SKM-1 (cell line): ENCODE measurements around the gene TFF2.

Experiments
- DNase-seq: peaks from one replicate; lab custom pipeline; 2025; ENCODE audit not compliant: unreplicated experiment; lab: John Stamatoyannopoulos, UW

The TFF2 gene

DNA sequence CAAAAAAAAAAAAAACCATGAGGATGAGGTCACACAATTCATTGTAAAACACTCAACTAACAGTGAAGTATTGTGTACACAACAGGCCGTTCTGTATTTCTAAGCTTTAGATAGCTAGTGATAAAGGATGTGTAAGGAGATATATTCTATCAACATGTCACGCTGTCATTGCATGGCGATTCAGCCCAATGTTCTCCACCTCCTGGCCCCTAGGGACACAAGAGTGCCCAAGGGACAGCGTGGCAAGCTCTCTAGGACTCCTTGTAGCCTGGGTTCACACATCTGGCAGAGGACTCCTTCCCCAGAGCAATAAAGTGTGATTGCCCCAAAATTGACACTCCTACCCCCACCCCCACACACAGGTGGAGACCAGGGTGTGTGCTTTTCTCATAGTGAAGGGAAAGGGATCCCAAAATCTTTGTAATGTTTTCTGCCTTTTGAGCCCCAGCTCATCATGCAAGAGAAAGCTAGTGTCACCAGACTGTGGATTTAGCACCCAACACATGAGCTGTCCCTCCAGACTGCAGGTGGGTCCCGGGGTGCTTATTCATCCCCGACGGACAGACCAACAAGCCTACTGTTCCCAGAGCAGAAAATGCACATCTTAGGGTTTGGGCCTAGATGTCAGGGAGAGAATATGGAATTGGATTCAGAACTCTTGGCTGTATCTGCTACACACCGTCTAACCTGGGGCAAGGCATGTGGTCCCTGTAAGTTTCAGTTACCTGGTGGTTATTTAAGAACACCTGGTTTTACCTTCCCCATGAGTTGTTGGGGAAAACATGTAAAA, 33.6 kb upstream of the TFF2 start:
- no peak for DNase-seq

DNA sequence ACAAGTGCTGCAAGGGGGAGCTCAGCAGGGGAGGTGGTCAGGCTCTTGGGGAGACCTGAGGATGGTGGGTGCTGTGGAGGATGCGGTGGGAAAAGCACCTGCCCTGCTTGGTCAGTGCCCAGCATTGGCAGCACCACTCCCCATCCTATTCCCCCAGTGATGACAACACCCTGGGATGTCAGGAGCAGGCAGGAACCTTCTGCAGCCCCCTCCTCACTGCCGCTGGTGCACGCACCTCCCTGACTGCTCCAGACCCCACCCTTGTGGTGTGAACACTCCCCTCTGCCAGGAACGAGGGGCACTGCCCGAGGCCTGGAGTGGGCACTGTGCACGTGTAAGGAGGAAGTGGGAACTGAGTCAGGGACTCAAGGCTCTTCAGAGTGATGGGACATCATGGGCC, 32.5 kb upstream of the TFF2 start:
- DNase-seq, result no peak

DNA sequence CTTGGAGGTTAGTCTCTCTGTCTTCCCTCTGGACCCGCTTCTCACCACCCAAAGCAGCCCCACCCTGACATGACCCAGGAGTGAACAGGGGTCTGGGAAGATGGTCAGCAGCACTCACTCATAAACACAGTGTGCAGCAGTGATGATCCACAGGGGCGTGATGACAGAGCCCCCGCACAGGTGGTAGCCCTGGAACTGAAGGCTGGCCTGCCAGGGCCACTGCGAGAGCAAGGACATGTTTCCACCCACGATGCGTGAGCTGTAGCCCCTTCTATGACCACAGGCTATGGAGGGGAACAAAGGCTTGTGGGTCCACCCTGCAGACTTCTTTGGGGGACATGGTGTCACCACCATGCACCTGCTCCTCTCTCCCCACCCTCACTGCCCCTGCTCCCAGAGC, 32.1 kb upstream of the TFF2 start:
- DNase-seq, result no peak

DNA sequence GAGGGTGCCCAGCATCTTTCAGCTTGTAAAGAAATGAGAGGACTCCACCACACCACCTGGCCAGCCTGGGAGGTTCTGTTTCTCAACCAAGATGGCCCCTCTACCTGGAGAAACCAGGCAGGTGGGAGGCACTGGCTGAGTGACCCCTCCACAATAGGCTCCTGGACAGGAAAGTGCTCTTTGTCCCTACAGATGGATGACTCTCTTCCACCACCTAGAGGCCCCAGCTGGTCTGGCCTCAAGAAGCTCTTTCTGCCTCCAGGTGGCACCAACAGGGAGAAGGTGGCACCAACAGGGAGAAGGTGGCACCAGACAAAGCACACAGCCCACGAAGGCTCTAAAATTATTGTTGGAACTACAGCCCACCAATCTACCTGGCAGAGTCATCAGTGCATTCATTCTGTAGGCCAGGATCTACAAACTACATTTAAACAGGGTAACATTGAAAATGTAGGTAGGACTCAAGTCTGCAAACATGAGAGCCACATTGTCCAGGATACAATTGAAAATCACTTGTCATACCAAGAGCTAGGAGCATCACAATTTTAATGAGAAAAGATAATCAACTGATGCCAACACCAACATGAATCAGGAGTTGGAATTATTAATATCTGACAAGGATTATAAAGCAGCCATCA, 30.7 kb upstream of the TFF2 start:
- DNase-seq, result peak; percentile 4

DNA sequence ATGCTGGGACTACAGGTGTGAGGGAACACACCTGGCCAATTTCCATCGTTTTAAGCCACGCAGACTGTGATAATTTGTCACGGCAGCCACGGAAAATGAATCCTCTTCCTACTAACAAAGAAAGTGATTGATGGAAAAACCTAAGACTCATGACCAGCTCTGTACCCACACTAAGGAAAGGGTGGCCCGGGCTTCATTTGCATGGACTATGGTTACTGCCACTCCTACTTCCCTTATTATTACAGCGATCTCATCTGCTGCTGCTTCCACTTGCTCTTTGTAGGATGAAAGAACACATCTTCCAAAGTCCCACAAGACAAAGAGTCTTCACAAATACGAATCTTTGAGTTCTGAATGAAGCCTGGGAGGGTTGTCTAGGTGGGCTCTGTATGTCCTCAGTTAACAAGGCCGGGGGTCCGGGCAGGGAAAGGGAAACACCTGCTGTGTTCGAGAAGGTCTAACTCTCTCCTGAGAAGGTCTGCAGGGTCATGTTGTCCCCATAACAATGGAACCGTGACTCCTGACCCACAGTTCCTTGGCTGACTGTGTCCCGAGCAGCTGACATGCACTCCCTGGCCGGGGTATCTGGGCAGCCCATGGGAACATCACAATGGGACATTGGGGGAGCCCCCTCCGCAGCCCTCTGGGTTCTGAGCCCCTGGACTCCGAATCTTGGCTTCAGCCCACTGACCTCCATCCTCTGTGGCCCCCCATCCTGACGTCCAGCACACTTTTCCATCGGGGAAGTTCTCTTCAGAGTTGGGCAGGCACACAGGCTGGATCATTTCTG, 28.8 kb upstream of the TFF2 start:
- DNase-seq, result no peak

DNA sequence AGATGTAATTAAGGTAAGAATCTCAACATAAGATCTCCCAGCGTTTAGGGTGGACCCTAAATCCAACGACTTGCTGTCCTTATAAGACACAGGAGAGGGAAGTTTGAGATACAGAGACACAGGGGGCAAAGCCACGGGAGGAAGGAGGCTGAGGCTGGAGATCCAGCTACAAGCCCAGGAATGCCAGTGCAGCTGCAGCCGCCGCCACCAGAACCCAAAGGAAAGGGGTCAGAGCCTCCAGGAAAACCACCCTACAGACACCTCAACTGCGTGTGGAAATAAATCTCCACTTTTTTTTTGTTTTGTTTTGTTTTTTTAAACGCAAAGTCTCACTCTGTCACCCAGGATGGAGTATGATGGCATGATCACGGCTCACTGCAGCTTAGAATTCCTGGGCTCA, 27.6 kb upstream of the TFF2 start:
- no peak for DNase-seq

DNA sequence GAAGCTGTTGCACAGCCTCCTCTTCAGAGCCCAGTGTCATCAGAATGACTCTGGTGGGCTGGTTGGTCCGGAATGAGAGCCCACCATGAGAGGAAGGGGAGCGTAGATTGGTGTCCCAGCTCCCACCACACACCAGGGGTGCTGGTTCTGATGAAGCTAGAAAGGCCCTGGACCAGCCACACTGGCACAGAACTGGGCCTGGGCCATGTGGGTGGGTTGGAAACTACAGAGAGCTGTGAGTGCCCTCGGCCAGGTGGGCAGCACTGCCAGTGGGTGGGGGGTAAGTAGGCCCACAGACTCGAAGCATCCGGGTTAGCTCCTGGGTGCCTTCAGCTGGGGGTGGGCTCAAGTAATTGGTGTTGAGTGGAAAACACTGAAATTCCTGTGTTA, 27.2 kb upstream of the TFF2 start:
- DNase-seq, result no peak

DNA sequence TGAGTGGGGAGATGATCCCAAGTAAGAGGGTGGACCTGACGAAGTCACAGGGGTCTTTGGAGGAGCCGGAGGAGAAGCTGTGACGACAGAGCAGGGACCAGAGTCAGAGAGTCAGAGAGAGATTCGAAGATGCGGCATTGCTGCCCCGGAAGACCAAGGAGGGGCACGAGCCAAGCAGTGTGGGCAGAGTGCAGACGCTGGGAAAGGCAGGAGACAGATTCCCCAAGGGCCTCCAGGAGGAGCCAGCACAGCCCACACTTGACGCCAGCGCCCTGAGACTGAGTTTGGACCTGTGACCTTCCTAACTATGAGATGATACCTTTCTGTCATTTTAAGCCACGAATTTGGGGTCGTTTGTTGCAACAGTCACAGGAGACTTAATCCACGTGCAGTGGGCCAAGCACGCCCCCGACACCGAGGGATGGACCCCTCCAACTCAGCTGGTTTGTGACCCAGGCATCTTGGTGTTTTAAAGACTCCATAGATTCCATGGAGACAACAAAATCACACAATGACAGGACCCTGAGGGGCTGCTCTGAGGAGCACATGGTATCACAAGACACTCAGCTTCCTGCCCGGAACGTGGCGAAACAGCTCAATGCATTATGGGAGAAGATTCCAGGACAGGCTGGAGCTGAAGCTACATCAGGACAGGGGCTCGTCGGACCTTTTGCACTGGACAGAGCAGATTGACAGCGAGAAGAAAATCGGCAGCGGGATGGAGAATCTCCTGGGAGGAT, 26.6 kb upstream of the TFF2 start:
- DNase-seq, result no peak

DNA sequence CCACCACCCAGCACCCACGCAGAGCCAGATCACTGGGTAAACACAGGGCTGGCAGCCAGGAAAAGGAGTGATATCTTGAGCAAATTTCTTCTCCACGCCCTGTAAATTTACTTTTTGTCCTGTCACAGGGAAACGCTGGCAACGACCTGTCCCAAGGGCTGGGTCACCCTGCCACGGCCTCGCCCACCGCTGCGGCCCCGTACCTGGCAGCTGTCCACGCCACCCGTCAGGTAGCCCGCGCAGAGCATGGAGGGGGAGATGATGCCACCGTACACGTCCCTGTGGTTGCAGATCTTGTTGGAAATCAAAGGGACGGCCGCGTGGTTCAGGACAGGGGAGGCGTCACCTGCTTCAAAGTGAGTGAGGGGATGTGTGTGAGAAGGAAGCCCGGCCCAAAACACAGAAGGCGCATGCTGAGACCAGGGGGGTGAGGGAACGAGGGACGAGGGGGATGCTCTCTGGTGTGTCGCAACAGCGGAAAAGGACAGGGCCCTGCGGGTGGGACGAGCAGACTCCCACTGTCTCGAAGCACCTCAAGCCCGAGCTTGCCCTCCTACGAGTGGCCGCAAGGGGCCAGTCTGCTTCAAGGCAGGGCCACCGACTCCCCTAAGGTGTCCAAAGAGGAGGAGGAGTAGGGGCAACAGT, 25.7 kb upstream of the TFF2 start:
- no peak for DNase-seq

DNA sequence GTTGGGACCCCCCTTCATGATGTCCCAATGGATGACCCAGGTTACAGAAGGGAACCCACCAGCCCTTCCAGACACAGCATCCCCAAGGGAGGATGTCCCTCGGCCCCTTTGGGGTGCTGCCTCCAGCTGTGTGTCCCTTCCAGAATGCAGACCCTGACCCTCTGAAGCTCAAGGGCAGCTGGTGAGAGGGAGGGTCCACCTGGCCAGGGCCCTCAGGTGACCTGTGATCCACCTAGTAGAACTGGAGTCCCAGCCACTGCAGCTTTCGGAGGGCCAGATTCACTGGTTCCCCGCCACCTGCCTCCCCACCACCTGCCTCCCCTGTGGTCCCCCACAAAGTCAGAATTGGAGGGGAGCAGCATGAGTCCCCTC, 25.2 kb upstream of the TFF2 start:
- no peak for DNase-seq

DNA sequence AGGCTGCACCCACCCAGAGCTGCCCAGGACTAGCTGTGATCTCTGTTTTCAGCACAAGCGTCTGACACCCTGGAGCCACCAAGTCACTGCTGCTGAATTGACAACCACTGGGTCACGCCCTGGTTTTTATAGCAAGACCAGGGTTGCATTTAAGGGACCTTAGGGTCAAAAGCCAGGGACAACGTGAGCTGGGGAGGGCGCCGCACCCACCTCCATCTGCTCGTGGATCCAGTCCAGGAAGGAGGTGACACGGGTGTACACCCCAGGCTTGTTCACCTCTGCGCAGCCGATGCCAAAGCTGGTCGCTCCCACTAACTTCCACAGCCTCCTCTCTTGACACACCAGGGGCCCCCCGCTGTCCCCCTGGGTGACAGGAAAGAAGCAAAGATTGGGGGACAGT, 24.7 kb upstream of the TFF2 start:
- no peak for DNase-seq

DNA sequence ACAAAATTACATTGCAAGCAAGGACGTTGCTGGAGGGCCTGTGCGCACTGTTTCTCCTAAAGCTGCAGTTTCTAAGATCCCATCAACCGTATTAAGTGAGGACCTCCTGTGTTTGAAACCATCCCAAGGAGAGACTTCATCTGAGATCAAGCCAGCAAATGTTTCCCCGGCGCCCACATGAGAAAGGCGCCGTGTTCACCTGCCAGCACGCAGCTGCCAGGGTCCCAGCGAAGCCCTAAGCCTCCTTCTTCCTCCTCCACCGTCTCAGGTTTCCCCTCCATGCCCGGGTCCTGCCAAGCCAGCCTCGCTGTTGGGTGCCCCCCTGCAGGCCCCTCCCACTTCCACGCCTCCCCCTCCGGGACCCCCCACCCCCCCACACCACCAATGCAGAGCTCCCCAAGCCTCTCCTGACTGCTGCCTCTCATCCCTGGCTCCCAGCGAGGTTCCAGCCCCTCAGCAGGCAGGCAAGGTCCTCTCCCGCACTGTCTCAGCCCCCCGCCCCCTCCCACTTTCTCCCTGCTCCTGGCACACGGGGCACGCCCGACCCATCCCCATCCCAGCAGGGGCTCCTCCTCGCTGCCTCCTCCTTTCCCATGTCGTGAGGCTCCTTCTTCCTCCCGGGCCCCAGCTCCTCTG, 24.2 kb upstream of the TFF2 start:
- no peak for DNase-seq

DNA sequence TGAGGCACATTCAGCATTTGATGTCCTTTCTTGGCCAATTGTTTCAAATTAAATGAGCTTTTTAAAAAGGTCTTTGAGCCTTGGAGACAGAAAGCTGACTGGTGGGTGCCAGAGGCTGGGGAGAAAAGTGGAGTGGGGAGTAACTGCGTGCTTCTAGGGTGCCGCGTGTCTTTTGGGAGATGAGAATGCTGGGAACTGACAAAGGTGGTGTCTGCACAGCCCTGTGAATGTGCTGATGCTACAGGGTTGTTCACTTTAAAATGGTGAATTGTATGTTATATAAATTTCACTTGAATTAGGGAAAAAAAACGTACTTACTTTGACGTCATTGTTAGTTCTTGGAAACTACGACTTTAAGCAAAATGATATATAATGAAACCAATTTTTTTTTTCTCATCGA, 23.7 kb upstream of the TFF2 start:
- DNase-seq, result no peak

DNA sequence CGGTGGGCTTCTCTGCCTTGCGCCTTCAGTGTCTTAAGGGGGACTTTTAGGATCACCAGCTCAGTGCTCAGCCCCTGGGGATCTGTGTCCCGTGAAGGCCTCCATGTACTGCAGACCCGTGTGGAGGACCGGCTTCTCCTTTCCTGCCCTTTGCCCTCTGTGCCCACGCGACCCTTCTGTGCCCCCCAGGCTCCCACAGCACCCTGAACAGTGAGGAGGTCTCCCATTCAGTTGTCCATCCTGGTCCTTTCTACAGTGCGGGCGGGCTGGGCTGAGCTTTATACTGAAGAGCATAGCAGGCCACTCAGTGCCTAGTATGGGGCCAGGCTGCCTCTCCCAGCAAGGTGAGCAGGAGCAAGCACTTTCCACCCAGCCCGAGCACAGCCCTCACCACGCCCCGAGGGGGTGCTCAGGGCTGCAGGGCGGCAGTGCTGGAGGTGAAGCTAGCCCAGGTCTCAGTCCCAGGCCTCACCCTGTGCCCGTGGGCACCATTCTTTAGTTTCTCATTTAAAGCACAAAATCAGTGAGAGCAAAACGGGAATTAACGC, 23.2 kb upstream of the TFF2 start:
- no peak for DNase-seq

DNA sequence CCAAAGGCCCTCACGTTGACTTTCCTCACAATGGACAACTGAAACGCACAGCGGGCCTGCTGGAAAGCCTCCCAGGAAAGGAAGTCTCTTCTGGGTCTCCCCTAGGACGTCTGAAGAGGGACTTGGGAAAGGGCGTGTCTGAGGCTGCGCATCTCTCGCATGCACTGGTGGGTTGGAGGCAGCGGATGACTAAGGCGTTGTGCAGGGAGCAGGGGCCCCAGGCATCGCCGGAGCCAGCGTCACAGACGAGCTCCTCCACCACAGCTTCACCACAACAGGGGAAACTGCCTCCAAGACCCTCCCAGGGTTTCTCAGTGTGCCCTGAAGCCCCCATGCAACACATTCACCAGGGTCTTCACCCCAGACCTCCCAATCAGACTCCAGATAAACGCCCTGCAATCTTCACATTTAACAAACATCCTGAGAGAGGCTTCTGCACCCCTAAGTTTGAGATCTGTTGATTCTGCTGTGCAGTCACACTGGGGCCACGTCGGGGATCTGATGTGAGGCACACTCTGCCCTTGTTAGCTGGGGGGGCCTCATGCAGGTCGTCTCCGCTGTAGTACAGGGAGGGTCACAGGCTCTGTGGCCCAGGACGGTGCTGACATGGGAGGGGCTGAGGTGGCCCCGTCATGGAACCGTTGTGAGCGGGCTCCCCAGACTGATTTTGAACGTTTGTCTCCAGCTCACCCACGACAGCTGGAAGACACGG, 22.6 kb upstream of the TFF2 start:
- DNase-seq, result no peak

DNA sequence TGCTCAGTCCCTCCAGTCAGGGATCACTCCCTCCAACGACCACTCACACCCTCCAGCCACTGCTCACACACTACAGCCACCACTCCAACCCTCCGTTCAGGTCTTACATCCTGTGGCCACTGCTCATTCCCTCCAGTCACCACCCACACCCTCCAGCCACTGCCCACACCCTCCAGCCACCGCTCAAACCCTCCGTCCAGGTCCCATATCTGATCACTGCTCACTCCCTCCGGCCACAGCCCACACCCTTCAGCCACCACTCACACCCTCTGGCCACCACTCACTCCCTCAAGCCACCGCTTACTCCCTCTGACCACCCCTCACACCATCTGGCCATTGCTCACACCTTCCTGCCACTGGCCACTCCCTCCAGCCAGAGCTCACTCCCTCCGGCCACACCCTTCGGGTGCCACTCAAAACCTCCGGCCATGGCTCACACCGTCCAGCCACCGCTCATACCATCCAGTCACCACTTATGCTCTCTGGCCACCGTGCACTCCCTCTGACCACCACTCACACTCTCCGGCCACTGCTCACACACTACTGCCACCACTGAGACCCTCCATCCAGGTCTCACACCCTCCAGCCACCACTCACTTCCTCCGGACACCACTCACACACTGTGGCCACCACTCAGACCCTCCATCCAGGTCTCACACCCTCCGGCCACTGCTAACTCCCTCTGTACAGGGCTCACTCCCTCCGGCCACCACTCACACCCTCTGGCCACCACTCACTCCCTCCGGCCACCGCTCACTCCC, 20.3 kb upstream of the TFF2 start:
- no peak for DNase-seq

DNA sequence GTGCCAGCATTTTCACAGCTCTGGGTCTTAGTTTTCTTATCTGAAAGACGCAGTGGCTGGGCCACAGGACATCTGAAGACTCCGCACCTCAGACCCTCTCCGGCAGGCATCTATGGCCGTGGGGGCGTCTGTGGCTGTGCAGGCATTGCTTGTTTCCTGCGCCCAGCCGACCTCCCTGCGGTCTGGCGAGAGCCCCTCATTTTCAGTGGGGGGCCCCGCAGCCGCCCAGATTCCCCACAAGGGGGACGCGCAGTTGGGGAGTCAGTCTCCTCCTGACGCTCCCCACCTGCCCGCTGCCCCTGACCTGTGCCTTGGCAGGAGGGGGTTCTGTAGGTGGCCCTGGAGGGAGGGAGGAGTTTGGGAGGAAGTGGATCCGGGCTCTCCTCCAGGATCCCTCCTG, 19.0 kb upstream of the TFF2 start:
- no peak for DNase-seq

DNA sequence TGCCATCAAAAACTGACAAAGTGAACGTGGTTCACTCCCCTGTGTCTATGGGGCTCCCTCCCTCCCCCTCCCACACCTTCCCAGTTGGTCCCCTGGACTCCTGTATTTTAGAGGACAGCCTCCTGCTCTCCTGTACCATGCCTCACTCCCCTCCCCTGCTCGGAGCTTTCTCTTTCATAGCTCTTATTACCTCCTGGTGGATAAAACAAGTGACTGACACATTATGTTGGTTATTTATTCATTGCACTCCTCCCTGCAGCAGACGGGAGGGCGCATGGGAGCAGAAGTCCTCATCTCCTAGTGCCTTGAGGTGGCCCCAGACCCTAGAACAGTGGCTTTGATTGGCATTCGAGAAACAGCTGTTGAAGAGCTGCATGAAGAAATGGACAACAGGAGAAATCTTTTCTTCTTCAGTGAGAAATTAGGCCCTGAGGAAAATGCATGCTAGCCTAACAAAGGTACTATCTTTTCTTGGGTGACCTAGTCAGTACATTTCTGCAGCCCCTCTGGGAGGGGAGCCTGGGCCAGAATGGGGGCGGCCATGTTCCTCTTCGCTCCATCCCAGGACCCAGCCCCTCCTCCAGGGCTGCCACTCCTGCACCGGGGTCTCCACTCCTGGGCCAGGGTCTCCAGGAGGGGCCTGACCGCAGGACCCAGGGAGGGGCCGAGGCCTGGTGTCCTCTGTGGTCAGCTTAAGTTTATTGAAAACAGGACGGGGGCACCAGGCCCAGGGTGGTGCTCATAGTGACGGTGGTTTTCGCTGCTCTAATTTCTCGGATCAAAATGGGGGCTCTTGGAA, 16.8 kb upstream of the TFF2 start:
- DNase-seq, result no peak
